Osteocyte (in vitro differentiated cells): ENCODE results near the gene GALR2. TPM values are rescaled to one million over a fixed set of nuclear protein-coding genes. Genes with fewer than 3 reads are reported as not detected.

Source experiments
- DNase-seq: peaks from one replicate; pipeline ENCODE4 v3.0.0; 2021; ENCODE audit warnings: mixed read lengths; ENCODE audit not compliant: unreplicated experiment; ENCODE audit errors: extremely low spot score
- H3K27ac Mint-ChIP-seq: one replicate; pipeline ENCODE4 v1.8.0; 2021; ENCODE audit warnings: mild to moderate bottlenecking, mixed read lengths; ENCODE audit not compliant: unreplicated experiment
- H3K27me3 Mint-ChIP-seq: one replicate; pipeline ENCODE4 v1.8.0; 2021; ENCODE audit warnings: mixed read lengths; ENCODE audit not compliant: unreplicated experiment
- H3K36me3 Mint-ChIP-seq: one replicate; pipeline ENCODE4 v1.8.0; 2021; ENCODE audit warnings: mixed read lengths; ENCODE audit not compliant: unreplicated experiment
- H3K4me1 Mint-ChIP-seq: one replicate; pipeline ENCODE4 v1.8.0; 2021; ENCODE audit warnings: mixed read lengths; ENCODE audit not compliant: unreplicated experiment
- H3K4me3 Mint-ChIP-seq: one replicate; pipeline ENCODE4 v1.8.0; 2021; ENCODE audit warnings: mild to moderate bottlenecking, moderate library complexity, mixed read lengths; ENCODE audit not compliant: unreplicated experiment
- H3K9me3 Mint-ChIP-seq: one replicate; pipeline ENCODE4 v1.8.0; 2021; ENCODE audit warnings: mixed read lengths; ENCODE audit not compliant: unreplicated experiment
- CTCF ChIP-seq: fragments of 200-600 bp; sonication (generic); IDR thresholded peaks from 2 replicates; pipeline ENCODE4 v1.5.0; 2021; ENCODE audit warnings: antibody characterized with exemption, mild to moderate bottlenecking, moderate library complexity
- total RNA-seq: library from RNA; stranded (reverse); gene quantifications from 2 replicates; pipeline ENCODE4 v1.2.1, GENCODE V29; 2021

The GALR2 gene
- total RNA-seq, 1 donor from 2014 or later: not detected

- Mint-ChIP-seq H3K4me3 (peak overlapping the region; percentile 98), H3K4me1 (peaks cover 12% of the 10 kb centered on the region), H3K36me3 (peaks cover 10% of the 10 kb centered on the region), H3K9me3 (no peaks in the 10 kb centered on the region), H3K27me3 (no peaks in the 10 kb centered on the region), H3K27ac (peak overlapping the region; percentile 94)
- no peak for DNase-seq
- TF ChIP-seq CTCF: no peak
Observed at GRCh38 chr17:76104140-76104895, 29.7 kb downstream of the GALR2 start.

- Mint-ChIP-seq H3K4me3 (peak overlapping the region; percentile 98), H3K27me3 (no peaks in the 10 kb centered on the region), H3K4me1 (peaks cover 12% of the 10 kb centered on the region), H3K36me3 (peaks cover 9% of the 10 kb centered on the region), H3K9me3 (no peaks in the 10 kb centered on the region), H3K27ac (no peak overlapping the region)
- no peak for TF ChIP-seq CTCF
- DNase-seq: no peak
Observed at GRCh38 chr17:76104896-76105231, 30.3 kb downstream of the GALR2 start.

- no peak for TF ChIP-seq CTCF
- Mint-ChIP-seq H3K36me3 (peaks cover 3% of the 10 kb centered on the region), H3K4me1 (peaks cover 12% of the 10 kb centered on the region), H3K27ac (no peak overlapping the region), H3K27me3 (peaks cover 3% of the 10 kb centered on the region), H3K9me3 (no peaks in the 10 kb centered on the region), H3K4me3 (no peak overlapping the region)
- no peak for DNase-seq
Observed at GRCh38 chr17:76106703-76107102, 32.1 kb downstream of the GALR2 start.

GRCh38 chr17:76107509-76107908 lies 32.9 kb downstream of the GALR2 start:
- Mint-ChIP-seq H3K27me3 (peaks cover 3% of the 10 kb centered on the region), H3K4me3 (no peak overlapping the region), H3K9me3 (no peaks in the 10 kb centered on the region), H3K36me3 (no peaks in the 10 kb centered on the region), H3K27ac (no peak overlapping the region), H3K4me1 (peaks cover 8% of the 10 kb centered on the region)
- TF ChIP-seq CTCF: peak; percentile 34
- no peak for DNase-seq

- H3K4me1 Mint-ChIP-seq: no peaks in the 10 kb centered on the region
- DNase-seq: no peak
- H3K27me3 Mint-ChIP-seq: peaks cover 3% of the 10 kb centered on the region
- H3K4me3 Mint-ChIP-seq: no peak overlapping the region
- H3K36me3 Mint-ChIP-seq: no peaks in the 10 kb centered on the region
- no peak overlapping the region for H3K27ac Mint-ChIP-seq
- no peaks in the 10 kb centered on the region for H3K9me3 Mint-ChIP-seq
- no peak for TF ChIP-seq CTCF
Observed at GRCh38 chr17:76111956-76112355, 37.4 kb downstream of the GALR2 start.
